Spleen (tissue), 7 donors: ENCODE results near the gene ACBD6.

Source experiments
- CTCF ChIP-seq, 11 experiments: fragments of 200-600 bp in 7 of 11; fragments of 450-650 bp in 4 of 11; sonication (generic) in 4 of 11; IDR thresholded peaks in 8 of 11; conservative IDR thresholded peaks in 3 of 11; 1 replicate in 7 of 11; 2 replicates in 4 of 11; pipeline versions ENCODE4 v1.4.0 to v1.8.0; 2016 to 2021; ENCODE audit warnings: antibody characterized with exemption in 11 of 11, inconsistent platforms in 4 of 11, mild to moderate bottlenecking in 1 of 11
- POLR2A ChIP-seq, 3 donors: fragments of 450-650 bp; IDR thresholded peaks; one replicate each; pipeline ENCODE4 v1.5.1; 2017; ENCODE audit warnings: antibody characterized with exemption in 3 of 3, mild to moderate bottlenecking in 1 of 3
- donor health status: DM: no; HTN: no; CAD: no; lungs with moderate emphysema.
- donor health status: DM: no; HTN: no; CAD: no.
- donor health status: DM: no; HTN: no; CAD: no.

GRCh38 chr1:180250883-180251509, 251.4 kb downstream of the ACBD6 start:
- TF ChIP-seq CTCF (IDR thresholded peaks at IDR 0.05 in 8 of 11, conservative IDR thresholded peaks at IDR 0.05 in 3 of 11), result no peak
- no peak for TF ChIP-seq POLR2A (IDR thresholded peaks at IDR 0.05)
